SK-N-SH (cell line): ENCODE measurements around the gene LRRC2. TPM values are rescaled to one million over a fixed set of nuclear protein-coding genes. Genes with fewer than 3 reads are reported as not detected.
"Not testable (repeated sequence)": the region's sequence is repeated elsewhere in the genome, so short reads cannot be mapped to it uniquely, and the experiment has no call there.

ENCODE experiments used
- CTCF ChIA-PET: fragments of 300-600, 350-600 bp; formaldehyde crosslinking; extraction: SDS; loops from one replicate; lab custom pipeline; 2021; lab: Yijun Ruan, JAX
- POLR2A ChIA-PET: fragments of 350-600 bp; sonication (Branson Sonifier 250); formaldehyde crosslinking; extraction: SDS; loops from one replicate; lab custom pipeline; 2020; ENCODE audit warnings: antibody characterized with exemption, inconsistent platforms; lab: Yijun Ruan, JAX
- DNase-seq: peaks from one replicate; pipeline ENCODE4 v3.0.0; 2012
- H2AFZ ChIP-seq: fragments of 200-600 bp; sonication (generic); 2 replicates; pipeline ENCODE4 v1.8.1; 2016; ENCODE audit warnings: antibody characterized with exemption, mild to moderate bottlenecking, low read depth
- H3F3A ChIP-seq: fragments of 200-600 bp; sonication (generic); replicated peaks from 2 replicates; pipeline ENCODE3; 2016; ENCODE audit warnings: antibody characterized with exemption, mild to moderate bottlenecking; ENCODE audit not compliant: insufficient read depth
- H3K27ac ChIP-seq, 2 experiments: fragments of 200-500 bp in 1 of 2; fragments of 200-600 bp in 1 of 2; sonication (Bioruptor generic) in 1 of 2; sonication (generic), shearing (Covaris generic) in 1 of 2; 2 replicates each; pipeline versions ENCODE4 v1.5.1 to v1.6.1; 2014 to 2016; ENCODE audit warnings: low read depth in 2 of 2, inconsistent platforms in 1 of 2, low read length in 1 of 2, mild to moderate bottlenecking in 1 of 2, mixed read lengths in 1 of 2
- H3K27me3 ChIP-seq: fragments of 200-600 bp; sonication (generic), shearing (Covaris generic); 2 replicates; pipeline ENCODE4 v1.6.1; 2016; ENCODE audit warnings: mixed run types; ENCODE audit not compliant: insufficient read depth
- H3K36me3 ChIP-seq, 2 experiments: fragments of 200-500 bp in 1 of 2; fragments of 200-600 bp in 1 of 2; sonication (Bioruptor generic) in 1 of 2; sonication (generic) in 1 of 2; replicated peaks in 1 of 2; 2 replicates each; pipeline versions ENCODE3 to v1.5.1; 2014 to 2016; ENCODE audit warnings: low read length in 1 of 2, mild to moderate bottlenecking in 1 of 2; ENCODE audit not compliant: insufficient read depth in 2 of 2, control insufficient read depth in 1 of 2
- H3K4me1 ChIP-seq, 2 experiments: fragments of 200-500 bp in 1 of 2; fragments of 200-600 bp in 1 of 2; sonication (Bioruptor generic) in 1 of 2; sonication (generic), shearing (Covaris generic) in 1 of 2; 2 replicates each; pipeline versions ENCODE4 v1.5.1 to v1.6.1; 2014 to 2016; ENCODE audit warnings: low read depth in 1 of 2, low read length in 1 of 2, mixed run types in 1 of 2; ENCODE audit not compliant: insufficient read depth in 2 of 2, control insufficient read depth in 1 of 2
- H3K4me2 ChIP-seq: fragments of 200-600 bp; sonication (generic), shearing (Covaris generic); 2 replicates; pipeline ENCODE4 v1.6.1; 2017; ENCODE audit warnings: mixed run types
- H3K4me3 ChIP-seq, 2 experiments: fragments of 200-500 bp in 1 of 2; fragments of 200-600 bp in 1 of 2; sonication (Bioruptor generic) in 1 of 2; sonication (generic), shearing (Covaris generic) in 1 of 2; 2 replicates each; pipeline versions ENCODE4 v1.5.1 to v1.8.1; 2014 to 2016; ENCODE audit warnings: low read depth in 2 of 2, inconsistent platforms in 1 of 2, low read length in 1 of 2, mild to moderate bottlenecking in 1 of 2, mixed read lengths in 1 of 2, moderate library complexity in 1 of 2
- H3K79me2 ChIP-seq: fragments of 200-600 bp; sonication (generic); 2 replicates; pipeline ENCODE4 v1.8.1; 2017; ENCODE audit warnings: mild to moderate bottlenecking; ENCODE audit not compliant: insufficient read depth
- H3K9ac ChIP-seq: fragments of 200-600 bp; sonication (generic); 2 replicates; pipeline ENCODE4 v1.6.1; 2017; ENCODE audit warnings: mixed run types
- H3K9me2 ChIP-seq: fragments of 200-600 bp; sonication (generic); 2 replicates; pipeline ENCODE4 v1.6.1; 2017; ENCODE audit warnings: mixed run types
- H3K9me3 ChIP-seq: fragments of 200-600 bp; sonication (generic); 2 replicates; pipeline ENCODE4 v1.6.1; 2017; ENCODE audit warnings: mixed run types, mild to moderate bottlenecking, moderate library complexity
- H4K20me1 ChIP-seq: fragments of 200-600 bp; sonication (generic); 2 replicates; pipeline ENCODE4 v1.6.1; 2017; ENCODE audit warnings: mild to moderate bottlenecking, mixed run types; ENCODE audit not compliant: insufficient read depth
- CTCF ChIP-seq: fragments of 200-600 bp; sonication (generic); IDR thresholded peaks from 2 replicates; pipeline ENCODE4 v1.6.1; 2017; ENCODE audit warnings: antibody characterized with exemption, mild to moderate bottlenecking, moderate library complexity
- FOXJ3 ChIP-seq: sonication (generic); formaldehyde crosslinking; IDR thresholded peaks from 2 replicates; pipeline ENCODE4 v1.5.1; 2020; ENCODE audit warnings: mild to moderate bottlenecking, missing genetic modification reagents
- FOXM1 ChIP-seq: IDR thresholded peaks from 2 replicates; pipeline ENCODE4 v1.4.0; 2012; ENCODE audit warnings: low read depth, mild to moderate bottlenecking
- IRF3 ChIP-seq: fragments of 150-350 bp; IDR thresholded peaks from 2 replicates; pipeline ENCODE4 v1.6.1; 2016; ENCODE audit warnings: mild to moderate bottlenecking, low read depth, low read length
- JUND ChIP-seq: IDR thresholded peaks from 2 replicates; pipeline ENCODE4 v1.4.0; 2012
- MEF2A ChIP-seq: IDR thresholded peaks from 2 replicates; pipeline ENCODE4 v1.4.0; 2012; ENCODE audit warnings: low read depth, borderline replicate concordance
- MXI1 ChIP-seq: IDR thresholded peaks from 2 replicates; pipeline ENCODE4 v1.6.1; 2012; ENCODE audit warnings: mild to moderate bottlenecking, low read depth, low read length, improper control_type of control experiment
- NFIC ChIP-seq: IDR thresholded peaks from 2 replicates; pipeline ENCODE4 v1.4.0; 2012; ENCODE audit warnings: borderline replicate concordance
- PBX3 ChIP-seq: IDR thresholded peaks from 2 replicates; pipeline ENCODE4; 2012
- POLR2AphosphoS5 ChIP-seq: IDR thresholded peaks from 2 replicates; pipeline ENCODE4 v1.6.1; 2012; ENCODE audit warnings: low read depth, low read length
- RCOR1 ChIP-seq: fragments of 150-350 bp; IDR thresholded peaks from 2 replicates; pipeline ENCODE4 v1.6.1; 2017; ENCODE audit warnings: antibody characterized with exemption, low read length
- REST ChIP-seq: IDR thresholded peaks from 2 replicates; pipeline ENCODE4 v1.6.1; 2012; ENCODE audit warnings: mild to moderate bottlenecking, low read depth, low read length, moderate library complexity
- RXRA ChIP-seq: IDR thresholded peaks from 2 replicates; pipeline ENCODE4 v1.4.0; 2012; ENCODE audit warnings: low read depth, mild to moderate bottlenecking, borderline replicate concordance
- TCF12 ChIP-seq: IDR thresholded peaks from 2 replicates; pipeline ENCODE4 v1.4.0; 2012
- TEAD4 ChIP-seq: IDR thresholded peaks from 2 replicates; pipeline ENCODE4 v1.4.0; 2012; ENCODE audit warnings: mild to moderate bottlenecking, borderline replicate concordance; ENCODE audit not compliant: insufficient read depth
- USF1 ChIP-seq: IDR thresholded peaks from 2 replicates; pipeline ENCODE4 v1.4.0; 2012; ENCODE audit warnings: low read depth, borderline replicate concordance
- YY1 ChIP-seq: IDR thresholded peaks from 2 replicates; pipeline ENCODE4 v1.4.0; 2012; ENCODE audit warnings: low read depth, mild to moderate bottlenecking
- WGBS: methylation state at CpG from one replicate; pipeline ENCODE4 v1.1.6; 2017; ENCODE audit warnings: low lambda C conversion rate; 5-methylcytosine and 5-hydroxymethylcytosine counted together
- polyA plus RNA-seq, 3 experiments: library from polyadenylated mRNA; depleted of rRNA; stranded (reverse); fragments of >200 nt; gene quantifications; 2 replicates each; pipeline ENCODE4 v1.2.3, GENCODE V29; 2012

Gene LRRC2
- polyA plus RNA-seq, 1 of the 3 experiments (the other 2 are of a cell fraction) = 0.13 TPM

- no peak overlapping the region for H3K27ac ChIP-seq
- no peak overlapping the region for H2AFZ ChIP-seq
- ChIA-PET POLR2A (no interaction called here), CTCF (no interaction called here)
- H3K4me3 ChIP-seq = no peak overlapping the region
- no peaks in the 10 kb centered on the region for H4K20me1 ChIP-seq
- H3K4me1 ChIP-seq = no peaks in the 10 kb centered on the region
- no peaks in the 10 kb centered on the region for H3K27me3 ChIP-seq
- no peaks in the 10 kb centered on the region for H3F3A ChIP-seq
- H3K79me2 ChIP-seq = no peaks in the 10 kb centered on the region
- H3K9me2 ChIP-seq = no peaks in the 10 kb centered on the region
- whole genome bisulfite sequencing = 68% methylated on average over 14 of the region's 14 CpGs
- TF ChIP-seq IRF3 = no peak
- no peak for TF ChIP-seq YY1
- no peak for TF ChIP-seq MEF2A
- no peak for TF ChIP-seq MXI1
- TF ChIP-seq POLR2AphosphoS5 = no peak
- TF ChIP-seq REST = no peak
- TF ChIP-seq RXRA = no peak
- TF ChIP-seq JUND = no peak
- TF ChIP-seq PBX3 = no peak
- TF ChIP-seq NFIC = no peak
- no peak for TF ChIP-seq CTCF
- no peak for TF ChIP-seq FOXM1
- no peak for TF ChIP-seq TCF12
- TF ChIP-seq USF1 = no peak
- TF ChIP-seq RCOR1 = no peak
- TF ChIP-seq FOXJ3 (CRISPR knock-in tag) = no peak
- no peak for TF ChIP-seq TEAD4
- no peak overlapping the region for H3K9ac ChIP-seq
- H3K9me3 ChIP-seq = no peaks in the 10 kb centered on the region
- no peak overlapping the region for H3K4me2 ChIP-seq
- no peaks in the 10 kb centered on the region for H3K36me3 ChIP-seq
- no peak for DNase-seq
Measured at GRCh38 chr3:46593274-46593862, 27.3 kb upstream of the LRRC2 start.

GRCh38 chr3:46587268-46587667, 21.2 kb upstream of the LRRC2 start:
- H3K27ac ChIP-seq, H3K79me2 ChIP-seq, H3K27me3 ChIP-seq, H3K36me3 ChIP-seq, POLR2A ChIA-PET, H3K4me2 ChIP-seq, H3K4me1 ChIP-seq, H3F3A ChIP-seq, H3K9me2 ChIP-seq, H3K9me3 ChIP-seq, DNase-seq, H3K9ac ChIP-seq, H4K20me1 ChIP-seq, H2AFZ ChIP-seq, H3K4me3 ChIP-seq: not testable (repeated sequence)
- WGBS = 53% methylated on average over 3 of the region's 3 CpGs
- CTCF ChIA-PET = interaction anchor here (0.8 to 2.8 kb wide), 3 partner anchors 12 to 98 kb away, joined by 3 to 8 read pairs (median 7); no protein-coding TSS in a partner anchor
